ENCODE results near the gene MYOF.

- no peak for TF ChIP-seq CTCF (conservative IDR thresholded peaks at IDR 0.05 in 1 of 2, IDR thresholded peaks at IDR 0.05 in 1 of 2; ENCODE audit: extremely low read depth in 1 of 2, insufficient read depth in 1 of 2, low read depth in 1 of 2, low read length in 2 of 2)
- no peak for TF ChIP-seq EZH2 (IDR thresholded peaks at IDR 0.05; ENCODE audit: borderline replicate concordance, low read length)
Observed at GRCh38 chr10:93261961-93262610, 220.0 kb downstream of the MYOF start.
